ENCODE results near the gene DENND10. TPM values are rescaled to one million over a fixed set of nuclear protein-coding genes. Genes with fewer than 3 reads are reported as not detected.

The DENND10 gene
- total and polyA plus RNA-seq, 2 experiments from 2014 or later, result 41.4 to 41.8 TPM

DNA sequence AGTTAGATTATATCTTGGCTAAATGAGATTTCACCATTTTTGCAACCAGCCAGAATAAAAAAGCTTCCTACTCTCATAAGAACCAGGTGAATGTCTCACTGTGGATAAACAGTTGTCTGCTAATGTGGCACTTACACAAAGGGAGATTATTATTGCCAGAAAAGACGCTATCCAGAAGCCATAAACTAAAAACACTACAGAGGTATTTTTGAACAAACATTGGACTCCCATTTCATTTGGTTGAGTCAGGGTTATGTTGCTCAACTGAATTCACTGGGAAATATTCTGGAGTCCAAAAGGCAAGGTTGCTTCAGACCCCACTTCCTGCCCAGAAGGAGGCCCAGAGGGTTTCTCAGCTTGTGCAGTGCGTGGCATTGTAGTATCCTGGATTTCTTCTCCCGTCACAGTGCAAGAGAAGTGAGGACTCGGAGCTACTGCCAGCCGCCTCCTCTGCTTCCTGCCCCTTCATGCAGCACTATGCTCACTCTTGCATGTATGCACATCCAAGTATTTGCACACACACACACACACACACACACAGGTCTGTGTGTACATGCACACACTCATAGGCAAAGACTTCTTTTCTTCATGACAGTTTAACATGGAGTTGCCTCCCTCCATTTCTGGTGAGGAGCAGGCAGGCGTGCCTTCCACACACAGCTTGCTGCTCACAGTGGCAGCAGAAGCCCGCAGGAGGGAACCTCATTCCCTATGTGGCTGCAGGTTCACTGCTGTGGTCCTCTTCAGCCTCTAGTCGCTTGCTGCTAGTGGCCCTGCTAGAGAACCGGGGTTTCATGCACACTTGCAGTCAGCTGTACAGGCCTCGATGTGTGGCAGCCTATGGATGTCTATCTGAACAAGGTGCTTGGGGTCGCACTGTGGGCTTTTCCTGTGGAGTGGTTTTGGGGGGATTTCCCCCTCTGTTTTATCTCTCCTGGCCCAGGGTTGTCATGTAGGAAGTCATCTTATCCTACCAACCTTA lies 10.1 kb downstream of the DENND10 start:
- Histone ChIP-seq H3K27ac (ENCODE audit: low read depth) (no peak overlapping the region), H3K36me3 (ENCODE audit: insufficient read depth) (peaks cover 42% of the 10 kb centered on the region), H3K4me1 (ENCODE audit: insufficient read depth) (no peaks in the 10 kb centered on the region), H3K4me3 (no peak overlapping the region), H4K20me1 (replicated peaks; ENCODE audit: insufficient read depth) (peaks cover 8% of the 10 kb centered on the region), H3F3A (replicated peaks; ENCODE audit: low read depth) (no peaks in the 10 kb centered on the region), H3K4me2 (no peak overlapping the region), H2AFZ (no peak overlapping the region), H3K9me2 (ENCODE audit: insufficient read depth) (no peaks in the 10 kb centered on the region), H3K27me3 (ENCODE audit: insufficient read depth) (no peaks in the 10 kb centered on the region), H3K79me2 (replicated peaks; ENCODE audit: insufficient read depth) (no peaks in the 10 kb centered on the region)
- Mint-ChIP-seq H3K27me3 (ENCODE audit: insufficient read depth, low read depth, poor library complexity) (no peaks in the 10 kb centered on the region), H3K27ac (no peak overlapping the region), H3K36me3 (ENCODE audit: low read depth) (peaks cover 62% of the 10 kb centered on the region), H3K9me3 (no peaks in the 10 kb centered on the region), H3K4me3 (no peak overlapping the region), H3K4me1 (no peaks in the 10 kb centered on the region)
- TF ChIP-seq CREB1 (CRISPR knock-in tag; IDR thresholded peaks at IDR 0.05; ENCODE audit: low read depth) (no peak), NANOG (IDR thresholded peaks at IDR 0.05; ENCODE audit: borderline replicate concordance) (no peak), ZNF114 (CRISPR knock-in tag; IDR thresholded peaks at IDR 0.05) (no peak), EZH2phosphoT487 (IDR thresholded peaks at IDR 0.05; ENCODE audit: unreplicated experiment) (no peak)
- no peak for ATAC-seq
- DNase-seq (ENCODE audit: low spot score), result no peak

DNA sequence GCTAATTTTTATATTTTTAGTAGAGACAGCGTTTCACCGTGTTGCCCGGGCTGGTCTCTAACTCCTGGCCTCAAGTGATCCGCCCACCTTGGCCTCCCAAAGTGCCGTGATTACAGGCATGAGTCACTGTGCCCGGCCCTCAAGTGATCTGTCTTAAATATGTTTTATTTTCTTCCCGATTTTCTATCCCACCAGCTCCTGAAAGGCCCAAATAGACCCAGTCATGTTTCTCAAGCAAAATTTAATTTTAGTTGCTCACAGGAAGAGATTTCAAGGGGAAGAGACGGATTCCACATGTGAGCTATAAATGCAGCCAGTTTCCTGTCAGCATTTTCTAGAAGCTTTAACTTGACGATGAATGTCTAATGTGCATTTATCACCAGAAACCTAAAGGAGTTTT lies 12.0 kb downstream of the DENND10 start:
- no peak overlapping the region; the same call in 1 of the 2 replicates for H3K27ac Mint-ChIP-seq
- no peaks in the 10 kb centered on the region for H3K4me1 Mint-ChIP-seq
- peaks cover 70% of the 10 kb centered on the region for H3K36me3 Mint-ChIP-seq (ENCODE audit: low read depth)
- Histone ChIP-seq H4K20me1 (replicated peaks; ENCODE audit: insufficient read depth) (peaks cover 9% of the 10 kb centered on the region), H3K36me3 (ENCODE audit: insufficient read depth) (peaks cover 44% of the 10 kb centered on the region), H3K27me3 (ENCODE audit: insufficient read depth) (no peaks in the 10 kb centered on the region), H3K4me3 (no peak overlapping the region), H3F3A (replicated peaks; ENCODE audit: low read depth) (no peaks in the 10 kb centered on the region), H3K9me2 (ENCODE audit: insufficient read depth) (no peaks in the 10 kb centered on the region), H2AFZ (no peak overlapping the region), H3K79me2 (replicated peaks; ENCODE audit: insufficient read depth) (no peaks in the 10 kb centered on the region), H3K4me1 (ENCODE audit: insufficient read depth) (no peaks in the 10 kb centered on the region), H3K27ac (ENCODE audit: low read depth) (no peak overlapping the region), H3K4me2 (no peak overlapping the region)
- ATAC-seq (no peak), DNase-seq (ENCODE audit: low spot score) (no peak)
- no peaks in the 10 kb centered on the region for H3K9me3 Mint-ChIP-seq
- H3K4me3 Mint-ChIP-seq, result no peak overlapping the region
- no peaks in the 10 kb centered on the region for H3K27me3 Mint-ChIP-seq (ENCODE audit: insufficient read depth, low read depth, poor library complexity)
- TF ChIP-seq CREB1 (CRISPR knock-in tag; IDR thresholded peaks at IDR 0.05; ENCODE audit: low read depth), result no peak
- TF ChIP-seq ZNF114 (CRISPR knock-in tag; IDR thresholded peaks at IDR 0.05), result no peak
- TF ChIP-seq, protein P1, sequence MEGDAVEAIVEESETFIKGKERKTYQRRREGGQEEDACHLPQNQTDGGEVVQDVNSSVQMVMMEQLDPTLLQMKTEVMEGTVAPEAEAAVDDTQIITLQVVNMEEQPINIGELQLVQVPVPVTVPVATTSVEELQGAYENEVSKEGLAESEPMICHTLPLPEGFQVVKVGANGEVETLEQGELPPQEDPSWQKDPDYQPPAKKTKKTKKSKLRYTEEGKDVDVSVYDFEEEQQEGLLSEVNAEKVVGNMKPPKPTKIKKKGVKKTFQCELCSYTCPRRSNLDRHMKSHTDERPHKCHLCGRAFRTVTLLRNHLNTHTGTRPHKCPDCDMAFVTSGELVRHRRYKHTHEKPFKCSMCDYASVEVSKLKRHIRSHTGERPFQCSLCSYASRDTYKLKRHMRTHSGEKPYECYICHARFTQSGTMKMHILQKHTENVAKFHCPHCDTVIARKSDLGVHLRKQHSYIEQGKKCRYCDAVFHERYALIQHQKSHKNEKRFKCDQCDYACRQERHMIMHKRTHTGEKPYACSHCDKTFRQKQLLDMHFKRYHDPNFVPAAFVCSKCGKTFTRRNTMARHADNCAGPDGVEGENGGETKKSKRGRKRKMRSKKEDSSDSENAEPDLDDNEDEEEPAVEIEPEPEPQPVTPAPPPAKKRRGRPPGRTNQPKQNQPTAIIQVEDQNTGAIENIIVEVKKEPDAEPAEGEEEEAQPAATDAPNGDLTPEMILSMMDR (conservative IDR thresholded peaks at IDR 0.05; ENCODE audit: low read depth in 2 of 2), result no peak
- TF ChIP-seq JUNB (IDR thresholded peaks at IDR 0.05; ENCODE audit: unreplicated experiment), result no peak
- no peak for TF ChIP-seq EZH2phosphoT487 (IDR thresholded peaks at IDR 0.05; ENCODE audit: unreplicated experiment)
- TF ChIP-seq, protein P2, sequence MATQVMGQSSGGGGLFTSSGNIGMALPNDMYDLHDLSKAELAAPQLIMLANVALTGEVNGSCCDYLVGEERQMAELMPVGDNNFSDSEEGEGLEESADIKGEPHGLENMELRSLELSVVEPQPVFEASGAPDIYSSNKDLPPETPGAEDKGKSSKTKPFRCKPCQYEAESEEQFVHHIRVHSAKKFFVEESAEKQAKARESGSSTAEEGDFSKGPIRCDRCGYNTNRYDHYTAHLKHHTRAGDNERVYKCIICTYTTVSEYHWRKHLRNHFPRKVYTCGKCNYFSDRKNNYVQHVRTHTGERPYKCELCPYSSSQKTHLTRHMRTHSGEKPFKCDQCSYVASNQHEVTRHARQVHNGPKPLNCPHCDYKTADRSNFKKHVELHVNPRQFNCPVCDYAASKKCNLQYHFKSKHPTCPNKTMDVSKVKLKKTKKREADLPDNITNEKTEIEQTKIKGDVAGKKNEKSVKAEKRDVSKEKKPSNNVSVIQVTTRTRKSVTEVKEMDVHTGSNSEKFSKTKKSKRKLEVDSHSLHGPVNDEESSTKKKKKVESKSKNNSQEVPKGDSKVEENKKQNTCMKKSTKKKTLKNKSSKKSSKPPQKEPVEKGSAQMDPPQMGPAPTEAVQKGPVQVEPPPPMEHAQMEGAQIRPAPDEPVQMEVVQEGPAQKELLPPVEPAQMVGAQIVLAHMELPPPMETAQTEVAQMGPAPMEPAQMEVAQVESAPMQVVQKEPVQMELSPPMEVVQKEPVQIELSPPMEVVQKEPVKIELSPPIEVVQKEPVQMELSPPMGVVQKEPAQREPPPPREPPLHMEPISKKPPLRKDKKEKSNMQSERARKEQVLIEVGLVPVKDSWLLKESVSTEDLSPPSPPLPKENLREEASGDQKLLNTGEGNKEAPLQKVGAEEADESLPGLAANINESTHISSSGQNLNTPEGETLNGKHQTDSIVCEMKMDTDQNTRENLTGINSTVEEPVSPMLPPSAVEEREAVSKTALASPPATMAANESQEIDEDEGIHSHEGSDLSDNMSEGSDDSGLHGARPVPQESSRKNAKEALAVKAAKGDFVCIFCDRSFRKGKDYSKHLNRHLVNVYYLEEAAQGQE (IDR thresholded peaks at IDR 0.05; ENCODE audit: unreplicated experiment), result no peak
- TF ChIP-seq POLR2AphosphoS5 (IDR thresholded peaks at IDR 0.05; ENCODE audit: low read depth), result no peak
- TF ChIP-seq NANOG (IDR thresholded peaks at IDR 0.05; ENCODE audit: borderline replicate concordance), result no peak

All from GM23338 (cell line).